ENCODE data around the gene LRRC63. TPM values are rescaled to one million over a fixed set of nuclear protein-coding genes. Genes with fewer than 3 reads are reported as not detected.

LRRC63 gene
- total and polyA plus RNA-seq, 9 of the 15 experiments (the other 6 are each of a cell fraction or from before 2014, with no cell fraction given): 0.07 to 0.41 (median 0.24) TPM; not detected in 1

DNA sequence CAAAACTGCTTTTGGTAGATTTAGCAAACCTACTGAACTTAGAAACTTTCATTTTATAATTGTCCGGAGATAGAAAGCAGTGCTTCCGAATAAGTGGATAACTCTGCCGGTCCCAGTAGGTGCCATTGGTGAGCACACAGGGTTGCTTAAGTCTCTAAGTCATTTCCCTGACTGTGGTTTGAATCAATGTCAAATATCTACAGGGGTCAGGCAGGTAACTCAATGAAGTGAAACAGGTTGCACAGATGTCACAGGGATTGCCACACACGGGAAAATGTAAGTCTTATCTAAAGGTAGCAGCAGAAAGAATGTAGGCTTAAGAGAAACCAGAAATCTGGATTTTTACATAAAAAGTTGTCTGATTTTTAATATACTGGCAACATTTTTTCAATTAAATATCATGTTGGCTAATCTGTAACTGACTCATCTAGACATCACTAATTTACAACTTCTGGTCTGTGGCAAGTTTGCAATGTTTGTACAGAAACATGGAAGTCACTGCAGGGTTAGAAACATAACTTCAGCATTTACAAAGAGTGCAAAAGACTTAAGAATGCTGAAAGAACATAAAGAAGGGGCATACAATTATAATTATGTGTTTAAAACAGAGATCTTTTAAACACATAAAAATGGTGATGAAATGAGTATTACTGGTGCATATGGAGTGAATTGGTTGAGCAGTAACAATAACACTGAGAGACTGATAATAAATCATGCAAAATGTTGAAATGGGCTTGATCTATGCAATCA lies 14.3 kb upstream of the LRRC63 start:
- WGBS (ENCODE audit: insufficient coverage, low coverage, missing lambda C conversion rate): 52% methylated on average over 4 of the region's 4 CpGs
- ChIA-PET POLR2A (no interaction called here), CTCF (ENCODE audit: low intra/inter-chr PET ratio) (no interaction called here)
- no peaks in the 10 kb centered on the region; the same call in 1 of the 2 replicates for H3K9me3 ChIP-seq (replicated peaks; ENCODE audit: control insufficient read depth, insufficient read depth, low read depth, low read length)
- H3K9ac ChIP-seq (ENCODE audit: insufficient read depth in 1 of 2, low read depth in 2 of 2, low read length in 2 of 2): no peak overlapping the region
- H3K4me3 ChIP-seq: no peak overlapping the region
- no peak overlapping the region for H3K4me2 ChIP-seq (ENCODE audit: insufficient read depth, low read length)
- H4K20me1 ChIP-seq (replicated peaks; ENCODE audit: control insufficient read depth, insufficient read depth, low read length): no peaks in the 10 kb centered on the region
- BruUV-seq (replicated peaks): no TSS peak
- no peaks in the 10 kb centered on the region for H3K36me3 ChIP-seq (ENCODE audit: control insufficient read depth, insufficient read depth, low read length)
- DNase-seq (ENCODE audit: extremely low read depth in 1 of 4, low spot score in 3 of 4) (no peak), ATAC-seq (no peak), FAIRE-seq (no peak)
- no peak overlapping the region for H2AFZ ChIP-seq (ENCODE audit: low read depth, low read length)
- H3K27ac ChIP-seq (ENCODE audit: extremely low read depth, low read depth, low read length): no peak overlapping the region
- H3K4me1 ChIP-seq (replicated peaks in 1 of 2; ENCODE audit: control insufficient read depth in 2 of 2, insufficient read depth in 2 of 2, low read length in 2 of 2): peaks cover 3 to 6% of the 10 kb centered on the region in 2 experiments; a peak in 3 of 5 replicates
- in situ Hi-C loops (cut with MboI) (no loop called here), intact Hi-C loops (cut with micrococcal nuclease) (no loop called here)
- no peaks in the 10 kb centered on the region for H3K9me1 ChIP-seq (ENCODE audit: control insufficient read depth, insufficient read depth, low read length)
- no peaks in the 10 kb centered on the region for H3K79me2 ChIP-seq (ENCODE audit: control insufficient read depth, insufficient read depth, low read length)
- TF ChIP-seq, protein P1, sequence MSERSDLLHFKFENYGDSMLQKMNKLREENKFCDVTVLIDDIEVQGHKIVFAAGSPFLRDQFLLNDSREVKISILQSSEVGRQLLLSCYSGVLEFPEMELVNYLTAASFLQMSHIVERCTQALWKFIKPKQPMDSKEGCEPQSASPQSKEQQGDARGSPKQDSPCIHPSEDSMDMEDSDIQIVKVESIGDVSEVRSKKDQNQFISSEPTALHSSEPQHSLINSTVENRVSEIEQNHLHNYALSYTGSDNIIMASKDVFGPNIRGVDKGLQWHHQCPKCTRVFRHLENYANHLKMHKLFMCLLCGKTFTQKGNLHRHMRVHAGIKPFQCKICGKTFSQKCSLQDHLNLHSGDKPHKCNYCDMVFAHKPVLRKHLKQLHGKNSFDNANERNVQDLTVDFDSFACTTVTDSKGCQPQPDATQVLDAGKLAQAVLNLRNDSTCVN (CRISPR knock-in tag; IDR thresholded peaks at IDR 0.05): no peak
- TF ChIP-seq CBFA2T3 (IDR thresholded peaks at IDR 0.05): peak; percentile 31
- H3K27me3 ChIP-seq (ENCODE audit: control insufficient read depth in 2 of 2, insufficient read depth in 2 of 2, low read length in 2 of 2): no peaks in the 10 kb centered on the region

DNA sequence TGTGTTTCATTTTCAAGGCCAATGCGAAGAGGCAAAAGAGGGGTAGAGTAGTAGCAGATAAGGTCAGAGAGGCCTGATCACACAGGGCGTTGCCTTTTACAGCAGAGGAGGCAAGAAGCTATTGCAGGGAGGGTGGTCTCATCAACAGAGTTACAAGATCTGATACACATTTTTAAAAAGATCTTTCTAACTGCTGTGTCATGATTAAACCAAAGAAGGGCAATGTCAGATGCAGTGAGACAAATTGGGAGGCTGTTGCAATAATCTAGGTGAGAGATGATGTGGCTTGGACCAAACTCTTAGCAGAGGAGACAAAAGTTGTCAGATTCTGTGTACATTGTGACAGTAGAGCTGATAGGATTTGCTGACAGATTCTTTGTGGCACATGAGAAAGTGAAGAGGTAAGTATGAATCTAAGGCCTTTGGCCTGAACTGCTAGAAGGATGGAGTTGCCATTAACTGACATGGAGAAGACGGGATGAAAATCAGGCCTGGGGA lies 13.0 kb upstream of the LRRC63 start:
- H3K36me3 ChIP-seq (ENCODE audit: control insufficient read depth, insufficient read depth, low read length): no peaks in the 10 kb centered on the region
- no peak overlapping the region for H3K27ac ChIP-seq (ENCODE audit: extremely low read depth, low read depth, low read length)
- no peaks in the 10 kb centered on the region for H3K9me1 ChIP-seq (ENCODE audit: control insufficient read depth, insufficient read depth, low read length)
- H3K4me2 ChIP-seq (ENCODE audit: insufficient read depth, low read length): no peak overlapping the region
- in situ Hi-C loops (cut with MboI) (no loop called here), intact Hi-C loops (cut with micrococcal nuclease) (no loop called here)
- no peak for DNase-seq (ENCODE audit: extremely low read depth in 1 of 4, low spot score in 3 of 4)
- no peak overlapping the region for H3K9ac ChIP-seq (ENCODE audit: insufficient read depth in 1 of 2, low read depth in 2 of 2, low read length in 2 of 2)
- ChIA-PET CTCF (ENCODE audit: low intra/inter-chr PET ratio) (no interaction called here), POLR2A (interaction anchor here (1.0 kb wide), 1 partner anchor 10 kb away, joined by 3 read pairs; no protein-coding TSS in a partner anchor)
- no peak for FAIRE-seq
- BruUV-seq (replicated peaks): no TSS peak
- H2AFZ ChIP-seq (ENCODE audit: low read depth, low read length): peak overlapping the region; percentile 46; the same call in 1 of the 2 replicates
- H3K4me3 ChIP-seq: no peak overlapping the region
- H3K9me3 ChIP-seq (replicated peaks; ENCODE audit: control insufficient read depth, insufficient read depth, low read depth, low read length): no peaks in the 10 kb centered on the region; the same call in 1 of the 2 replicates
- no peaks in the 10 kb centered on the region for H4K20me1 ChIP-seq (replicated peaks; ENCODE audit: control insufficient read depth, insufficient read depth, low read length)
- peak; percentile 63 for ATAC-seq
- no peaks in the 10 kb centered on the region for H3K79me2 ChIP-seq (ENCODE audit: control insufficient read depth, insufficient read depth, low read length)
- peaks cover 3 to 6% of the 10 kb centered on the region in 2 experiments; a peak in 3 of 5 replicates for H3K4me1 ChIP-seq (replicated peaks in 1 of 2; ENCODE audit: control insufficient read depth in 2 of 2, insufficient read depth in 2 of 2, low read length in 2 of 2)
- 41% methylated on average over 3 of the region's 3 CpGs for WGBS (ENCODE audit: insufficient coverage, low coverage, missing lambda C conversion rate)
- H3K27me3 ChIP-seq (ENCODE audit: control insufficient read depth in 2 of 2, insufficient read depth in 2 of 2, low read length in 2 of 2): no peaks in the 10 kb centered on the region
- TF ChIP-seq ETV1 (tag; conservative IDR thresholded peaks at IDR 0.05; ENCODE audit: low read depth) (no peak), MBD2 (IDR thresholded peaks at IDR 0.05; ENCODE audit: borderline replicate concordance, low read depth) (no peak), CREB1 (IDR thresholded peaks at IDR 0.05) (no peak), CREB1 (CRISPR knock-in tag; IDR thresholded peaks at IDR 0.05) (no peak), E2F3 (CRISPR knock-in tag; IDR thresholded peaks at IDR 0.05) (no peak), TAL1 (IDR thresholded peaks at IDR 0.05) (no peak), SRSF3 (IDR thresholded peaks at IDR 0.05; ENCODE audit: insufficient read depth, low read length) (no peak), BDP1 (IDR thresholded peaks at IDR 0.05; ENCODE audit: insufficient read depth, insufficient read length) (no peak)
- TF ChIP-seq, protein P2, sequence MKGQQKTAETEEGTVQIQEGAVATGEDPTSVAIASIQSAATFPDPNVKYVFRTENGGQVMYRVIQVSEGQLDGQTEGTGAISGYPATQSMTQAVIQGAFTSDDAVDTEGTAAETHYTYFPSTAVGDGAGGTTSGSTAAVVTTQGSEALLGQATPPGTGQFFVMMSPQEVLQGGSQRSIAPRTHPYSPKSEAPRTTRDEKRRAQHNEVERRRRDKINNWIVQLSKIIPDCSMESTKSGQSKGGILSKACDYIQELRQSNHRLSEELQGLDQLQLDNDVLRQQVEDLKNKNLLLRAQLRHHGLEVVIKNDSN (CRISPR knock-in tag; IDR thresholded peaks at IDR 0.05): no peak

Measured in K562 (cell line).